Left ventricle myocardium inferior (tissue), 1 donor: ENCODE measurements around the gene MEIS2. TPM values are rescaled to one million over a fixed set of nuclear protein-coding genes. Genes with fewer than 3 reads are reported as not detected.
A peak's percentile ranks its signal among the peaks of the same experiment; 100 is the strongest.

ENCODE experiments used
- DNase-seq: peaks from one replicate; pipeline ENCODE4 v3.0.0-alpha.2; 2020
- H3K27ac ChIP-seq: fragments of 200-600 bp; replicated peaks from 2 replicates; pipeline ENCODE4 v1.8.0; 2021
- H3K27me3 ChIP-seq: fragments of 200-600 bp; 2 replicates; pipeline ENCODE4 v1.8.0; 2021; ENCODE audit warnings: low read depth
- H3K36me3 ChIP-seq: fragments of 200-600 bp; 2 replicates; pipeline ENCODE4 v1.8.0; 2021
- H3K4me1 ChIP-seq: fragments of 200-600 bp; 2 replicates; pipeline ENCODE4 v1.8.0; 2021
- H3K4me3 ChIP-seq: fragments of 200-600 bp; 2 replicates; pipeline ENCODE4 v1.8.0; 2021; ENCODE audit warnings: mild to moderate bottlenecking, moderate library complexity
- H3K9me3 ChIP-seq: fragments of 200-600 bp; replicated peaks from 2 replicates; pipeline ENCODE4 v1.8.0; 2021
- CTCF ChIP-seq: fragments of 200-600 bp; IDR thresholded peaks from 2 replicates; pipeline ENCODE4 v1.8.0; 2021; ENCODE audit warnings: antibody characterized with exemption, mild to moderate bottlenecking, borderline replicate concordance
- intact Hi-C: fragments of 100-400 bp; cut with micrococcal nuclease; formaldehyde crosslinking; loops from one replicate; pipeline ENCODE4 v1.11.0; 2022
- total RNA-seq: library from RNA; stranded (reverse); fragmentation: NEBNext Ultra II Directional; extraction: Animal tissue kit (Norgen Biotek cat#: 25700); gene quantifications from one replicate; pipeline ENCODE4 v1.2.1, GENCODE V29; 2021
- donor health status: DM: no; HTN: yes; CAD: no; lungs with severe emphysema.

MEIS2 gene
- total RNA-seq, 1 donor from 2014 or later: 36.0 TPM

- intact Hi-C loops: no loop called here
- H3K4me3 ChIP-seq: peak overlapping the region; percentile 26
- H3K36me3 ChIP-seq: peaks cover 9% of the 10 kb centered on the region
- no peak for TF ChIP-seq CTCF
- H3K9me3 ChIP-seq: no peaks in the 10 kb centered on the region
- peak overlapping the region; percentile 69 for H3K27ac ChIP-seq
- no peak for DNase-seq
- H3K27me3 ChIP-seq: no peaks in the 10 kb centered on the region
- peaks cover 95% of the 10 kb centered on the region for H3K4me1 ChIP-seq
These were observed 18.4 kb downstream of the MEIS2 start for GRCh38 chr15:37081983-37082382.

DNA sequence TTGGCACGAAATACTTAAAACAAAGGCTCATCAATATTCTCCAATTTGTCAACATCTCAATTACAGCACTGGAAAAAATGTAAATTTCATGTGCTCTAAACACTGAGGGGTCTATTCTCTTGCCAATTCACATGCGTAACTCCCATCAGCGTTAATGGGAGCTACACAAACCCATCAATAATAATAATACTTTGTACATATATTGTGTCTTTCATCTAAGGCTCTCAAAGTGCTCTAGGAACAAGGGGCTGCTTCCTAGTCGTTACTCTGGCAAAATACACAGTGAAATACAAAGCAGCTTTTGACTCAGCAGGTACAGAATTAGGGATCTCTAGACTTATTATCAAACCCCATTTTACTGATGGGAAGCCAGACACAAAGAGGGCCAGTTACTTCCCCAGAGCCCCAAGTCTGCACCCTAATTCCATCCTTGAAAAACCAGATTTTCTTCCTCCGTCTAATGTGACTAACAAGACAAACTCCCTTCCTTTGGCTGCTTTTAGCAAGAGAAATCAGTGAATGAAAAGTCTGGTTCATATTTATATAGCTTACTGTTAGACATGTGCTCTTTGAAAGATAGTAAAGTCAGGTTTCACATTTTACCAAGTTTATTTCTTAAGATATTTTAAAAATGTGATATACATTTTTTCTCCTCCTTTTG, 20.0 kb downstream of the MEIS2 start:
- intact Hi-C loops: no loop called here
- peak overlapping the region; percentile 29 for H3K27ac ChIP-seq
- H3K36me3 ChIP-seq: peaks cover 12% of the 10 kb centered on the region
- no peak for TF ChIP-seq CTCF
- H3K9me3 ChIP-seq: no peaks in the 10 kb centered on the region
- H3K4me3 ChIP-seq: peak overlapping the region; percentile 3
- H3K27me3 ChIP-seq: no peaks in the 10 kb centered on the region
- H3K4me1 ChIP-seq: peaks cover 83% of the 10 kb centered on the region
- DNase-seq: no peak

- no peak for TF ChIP-seq CTCF
- peaks cover 12% of the 10 kb centered on the region for H3K36me3 ChIP-seq
- no peak for DNase-seq
- H3K27ac ChIP-seq: peak overlapping the region; percentile 29
- intact Hi-C loops: no loop called here
- H3K4me3 ChIP-seq: peak overlapping the region; percentile 3
- no peaks in the 10 kb centered on the region for H3K27me3 ChIP-seq
- H3K9me3 ChIP-seq: no peaks in the 10 kb centered on the region
- peaks cover 76% of the 10 kb centered on the region for H3K4me1 ChIP-seq
These were observed 20.6 kb downstream of the MEIS2 start for GRCh38 chr15:37079726-37080125.

GRCh38 chr15:37078566-37078965, 21.8 kb downstream of the MEIS2 start:
- H3K27me3 ChIP-seq: no peaks in the 10 kb centered on the region
- intact Hi-C loops: no loop called here
- H3K4me1 ChIP-seq: peaks cover 65% of the 10 kb centered on the region
- no peak for DNase-seq
- no peak overlapping the region for H3K4me3 ChIP-seq
- no peak for TF ChIP-seq CTCF
- no peak overlapping the region for H3K27ac ChIP-seq
- peaks cover 9% of the 10 kb centered on the region for H3K36me3 ChIP-seq
- H3K9me3 ChIP-seq: no peaks in the 10 kb centered on the region

DNA sequence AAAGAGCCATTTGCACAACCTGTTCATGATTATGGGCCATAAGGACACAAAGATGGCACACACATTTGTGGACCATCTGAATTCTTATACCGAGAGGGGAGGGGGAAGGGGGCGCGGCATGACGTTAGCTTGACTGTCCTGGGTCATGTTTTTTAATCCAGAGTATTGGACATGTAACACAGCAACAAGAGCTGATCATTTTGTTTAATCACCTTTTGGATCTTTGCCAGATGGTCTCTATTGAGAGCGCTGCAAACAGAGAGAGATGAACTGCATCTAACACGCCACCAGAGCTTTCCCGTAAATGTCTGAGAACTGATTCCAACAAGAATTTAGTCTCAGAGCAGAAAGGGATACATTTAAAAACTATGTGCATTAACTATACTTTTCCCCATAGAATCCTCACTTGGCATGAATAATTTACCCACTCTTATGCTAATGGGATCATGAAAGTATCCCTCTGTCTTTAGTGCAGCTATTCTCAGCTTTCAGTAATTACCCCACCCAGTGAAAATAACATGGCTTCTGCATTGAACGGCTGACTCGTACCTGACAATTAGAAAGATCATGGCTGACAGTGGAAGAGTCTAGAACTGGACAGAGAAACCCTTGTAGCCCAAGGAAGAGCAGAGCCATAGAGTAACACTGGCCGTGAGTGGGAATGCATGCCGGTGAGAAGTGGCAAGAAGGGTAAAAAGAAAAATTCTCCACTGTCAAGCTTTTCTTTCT, 22.6 kb downstream of the MEIS2 start:
- H3K4me3 ChIP-seq: no peak overlapping the region
- H3K9me3 ChIP-seq: no peaks in the 10 kb centered on the region
- DNase-seq: no peak
- intact Hi-C loops: no loop called here
- no peak for TF ChIP-seq CTCF
- H3K27me3 ChIP-seq: no peaks in the 10 kb centered on the region
- no peak overlapping the region for H3K27ac ChIP-seq
- H3K36me3 ChIP-seq: peaks cover 4% of the 10 kb centered on the region
- H3K4me1 ChIP-seq: peaks cover 57% of the 10 kb centered on the region
